ES-I3 (cell line): Measurements from ENCODE around the gene TMC1.
"Not testable (repeated sequence)": the region's sequence is repeated elsewhere in the genome, so short reads cannot be mapped to it uniquely, and the experiment has no call there.

ENCODE experiments used
- H3K36me3 ChIP-seq: 2 replicates; pipeline ENCODE4 v1.6.1; 2013; ENCODE audit warnings: mild to moderate bottlenecking, low read length, control low read depth, moderate library complexity; ENCODE audit not compliant: insufficient read depth
- H3K4me1 ChIP-seq: 2 replicates; pipeline ENCODE4 v1.6.1; 2013; ENCODE audit warnings: mild to moderate bottlenecking, control low read depth, low read length; ENCODE audit not compliant: insufficient read depth
- H3K9ac ChIP-seq: 2 replicates; pipeline ENCODE4 v1.6.1; 2013; ENCODE audit warnings: low read depth, mild to moderate bottlenecking, low read length, moderate library complexity
- H3K9me3 ChIP-seq: 2 replicates; pipeline ENCODE4 v1.6.1; 2013; ENCODE audit warnings: mild to moderate bottlenecking, low read length, moderate library complexity; ENCODE audit not compliant: control insufficient read depth, insufficient read depth

TMC1 gene

GRCh38 chr9:72786948-72787347 is 265.5 kb downstream of the TMC1 start:
- no peaks in the 10 kb centered on the region for H3K9me3 ChIP-seq
- no peaks in the 10 kb centered on the region for H3K36me3 ChIP-seq
- H3K4me1 ChIP-seq, result no peaks in the 10 kb centered on the region
- no peak overlapping the region for H3K9ac ChIP-seq

DNA sequence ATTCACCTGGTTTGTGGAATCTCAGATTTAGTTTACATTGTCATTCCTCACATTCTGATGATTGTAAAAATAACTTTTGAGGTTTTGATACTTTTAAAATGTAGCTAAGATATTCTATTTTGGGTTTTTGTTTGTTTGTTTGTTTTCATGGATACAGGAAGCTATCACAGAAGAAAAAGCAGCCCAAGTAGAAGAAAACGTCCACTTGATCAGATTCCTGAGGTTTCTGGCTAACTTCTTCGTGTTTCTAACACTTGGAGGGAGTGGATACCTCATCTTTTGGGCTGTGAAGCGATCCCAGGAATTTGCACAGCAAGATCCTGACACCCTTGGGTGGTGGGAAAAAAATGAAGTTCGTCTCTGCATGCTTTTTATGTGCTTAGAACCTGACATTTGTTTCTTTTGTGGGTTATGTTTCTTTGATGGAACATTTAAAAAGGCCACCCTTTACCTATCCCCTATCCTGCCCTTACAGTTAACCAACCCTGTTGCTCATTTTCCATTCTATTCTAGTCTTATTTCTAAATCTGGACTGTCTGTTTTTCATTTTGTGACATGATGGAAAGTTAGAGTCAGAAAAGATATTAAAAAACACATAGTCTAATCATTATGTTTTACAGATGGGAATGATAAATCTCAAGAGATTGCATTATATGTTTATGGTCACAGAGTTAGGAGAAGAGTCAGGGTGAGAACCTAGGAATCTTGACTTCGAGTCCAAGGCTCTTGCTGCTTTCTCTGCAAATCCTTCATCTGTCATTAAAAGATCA is 267.7 kb downstream of the TMC1 start:
- Histone ChIP-seq H3K9me3 (no peaks in the 10 kb centered on the region), H3K36me3 (no peaks in the 10 kb centered on the region), H3K4me1 (no peaks in the 10 kb centered on the region), H3K9ac (no peak overlapping the region)

GRCh38 chr9:72789885-72790284 is 268.5 kb downstream of the TMC1 start:
- Histone ChIP-seq H3K9ac (no peak overlapping the region), H3K9me3 (no peaks in the 10 kb centered on the region), H3K36me3 (no peaks in the 10 kb centered on the region)

DNA sequence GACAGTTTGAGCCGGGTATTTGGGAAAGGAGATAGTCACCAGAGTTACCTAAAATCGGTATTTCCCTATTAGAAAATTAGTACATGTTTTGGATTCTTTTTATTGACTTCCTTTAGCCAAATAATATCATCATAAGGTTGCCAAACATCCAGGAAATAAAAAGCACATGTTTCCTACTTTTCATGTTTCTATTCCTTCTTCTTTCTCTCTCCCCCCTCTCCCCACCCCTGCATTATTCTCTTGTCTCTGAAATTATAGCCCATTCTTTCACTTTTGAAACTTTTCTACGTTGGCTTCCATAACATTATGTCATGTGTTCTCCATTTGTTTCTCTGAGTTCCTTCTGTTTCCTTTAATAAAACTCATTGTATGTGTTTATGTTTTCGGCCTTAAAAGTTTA is 269.6 kb downstream of the TMC1 start:
- no peaks in the 10 kb centered on the region for H3K4me1 ChIP-seq
- H3K9me3 ChIP-seq, result no peaks in the 10 kb centered on the region
- H3K36me3 ChIP-seq, result no peaks in the 10 kb centered on the region
- no peak overlapping the region for H3K9ac ChIP-seq

More at GRCh38 chr9:72789885-72790284, 268.5 kb downstream of the TMC1 start:
- no peaks in the 10 kb centered on the region for H3K4me1 ChIP-seq

DNA sequence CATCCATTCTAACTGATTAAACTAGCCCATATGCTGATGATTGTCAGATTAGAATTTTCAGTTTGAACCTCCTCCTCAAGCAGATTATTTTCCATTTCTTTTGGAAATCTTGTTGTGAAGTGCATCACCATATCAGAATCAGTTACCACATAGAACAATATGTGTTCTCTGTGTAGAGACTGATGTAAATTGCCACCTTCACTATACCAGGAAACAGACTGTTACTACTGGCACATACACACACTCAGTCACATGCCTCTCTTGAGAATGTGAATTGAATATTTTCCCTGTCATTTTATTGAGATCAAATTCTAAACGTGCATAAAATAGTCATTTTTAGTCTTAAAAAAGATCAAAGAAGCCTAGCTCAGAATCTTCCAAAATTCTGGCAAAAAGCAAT is 270.0 kb downstream of the TMC1 start:
- no peaks in the 10 kb centered on the region for H3K9me3 ChIP-seq
- no peak overlapping the region for H3K9ac ChIP-seq
- H3K4me1 ChIP-seq, result no peaks in the 10 kb centered on the region
- no peaks in the 10 kb centered on the region for H3K36me3 ChIP-seq

DNA sequence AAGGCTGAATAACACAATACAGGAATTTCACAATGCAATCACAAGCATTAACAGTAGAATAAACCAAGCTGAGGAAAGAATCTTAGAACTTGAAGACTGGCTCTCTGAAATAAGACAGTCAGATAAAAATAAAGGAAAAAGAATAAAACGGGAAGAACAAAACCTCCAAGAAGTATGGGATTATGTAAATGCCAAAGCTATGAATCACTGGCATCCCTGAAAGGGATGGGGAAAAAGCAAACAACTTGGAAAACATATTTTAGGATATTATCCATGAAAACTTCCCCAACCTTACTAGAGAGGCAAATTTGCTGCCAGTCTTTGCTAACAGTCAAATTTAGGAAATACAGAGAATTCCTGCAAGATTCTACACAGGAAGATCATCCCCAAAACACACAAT is 273.5 kb downstream of the TMC1 start:
- Histone ChIP-seq H3K4me1 (no peaks in the 10 kb centered on the region), H3K36me3 (no peaks in the 10 kb centered on the region), H3K9me3 (0 out of 2 replicates have a peak, but pooled peaks cover 6% of the 10 kb centered on the region), H3K9ac (no peak overlapping the region)

- peaks cover 6% of the 10 kb centered on the region; the same call in 1 of the 2 replicates for H3K9me3 ChIP-seq
- H3K36me3 ChIP-seq, result no peaks in the 10 kb centered on the region
- H3K9ac ChIP-seq, result no peak overlapping the region
- H3K4me1 ChIP-seq, result no peaks in the 10 kb centered on the region
Observed at GRCh38 chr9:72800328-72800994, 279.1 kb downstream of the TMC1 start.

DNA sequence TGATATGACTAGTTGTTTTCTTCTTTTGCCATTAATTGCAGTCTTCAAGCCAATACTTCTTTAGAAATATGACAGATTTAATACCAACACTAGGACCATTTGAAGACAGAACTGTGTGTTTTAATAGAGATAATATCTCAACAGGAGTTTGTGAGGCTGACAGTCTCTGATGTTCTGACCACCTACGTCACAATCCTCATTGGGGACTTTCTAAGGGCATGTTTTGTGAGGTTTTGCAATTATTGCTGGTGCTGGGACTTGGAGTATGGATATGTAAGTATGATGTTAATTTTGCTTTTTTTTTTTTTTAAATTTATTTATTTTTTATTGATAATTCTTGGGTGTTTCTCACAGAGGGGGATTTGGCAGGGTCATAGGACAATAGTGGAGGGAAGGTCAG is 283.8 kb downstream of the TMC1 start:
- Histone ChIP-seq H3K9me3 (no peaks in the 10 kb centered on the region; the same call in 1 of the 2 replicates), H3K4me1 (no peaks in the 10 kb centered on the region)

GRCh38 chr9:72806313-72806809 is 285.0 kb downstream of the TMC1 start:
- not testable (repeated sequence) for H3K36me3 ChIP-seq, H3K9me3 ChIP-seq, H3K4me1 ChIP-seq, H3K9ac ChIP-seq

More for the DNA sequence above, 283.8 kb downstream of the TMC1 start:
- no peaks in the 10 kb centered on the region for H3K36me3 ChIP-seq
- H3K9ac ChIP-seq, result no peak overlapping the region

DNA sequence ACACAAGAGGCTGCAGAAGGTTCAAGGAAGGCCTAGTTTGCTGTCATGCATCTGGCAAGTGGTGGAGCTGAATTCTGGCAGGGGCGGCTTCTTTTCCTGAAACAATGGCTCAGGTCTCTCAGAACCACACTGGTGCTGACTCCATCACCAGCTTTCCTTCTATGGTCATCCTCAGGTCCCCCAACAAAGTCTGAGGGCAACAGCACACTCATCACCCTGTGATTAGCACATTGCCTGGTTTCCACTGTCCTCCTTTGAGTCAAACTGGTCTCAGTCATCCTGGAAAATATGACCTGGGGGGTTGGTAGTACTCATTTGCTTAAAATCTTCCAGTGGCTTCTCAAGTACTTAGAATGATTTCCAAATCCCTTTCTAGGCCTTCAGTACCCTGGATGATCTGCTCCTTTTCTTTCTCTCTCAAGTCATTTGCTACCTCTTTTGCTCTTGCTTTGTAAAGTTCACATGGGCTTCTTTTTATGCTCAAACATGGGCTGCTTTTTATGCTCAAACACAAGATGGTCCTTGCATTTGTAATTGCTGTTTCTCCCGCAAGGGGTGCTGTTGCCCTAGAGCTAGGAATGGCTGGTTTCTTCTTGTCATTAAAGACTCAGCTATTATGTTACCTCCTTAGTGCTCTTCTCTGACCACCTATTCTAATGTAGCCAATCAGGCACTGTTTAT is 286.5 kb downstream of the TMC1 start:
- no peaks in the 10 kb centered on the region for H3K4me1 ChIP-seq
- no peaks in the 10 kb centered on the region for H3K36me3 ChIP-seq
- no peak overlapping the region for H3K9ac ChIP-seq
- no peaks in the 10 kb centered on the region; the same call in 1 of the 2 replicates for H3K9me3 ChIP-seq

- H3K9ac ChIP-seq, result no peak overlapping the region
- H3K9me3 ChIP-seq, result no peaks in the 10 kb centered on the region; the same call in 1 of the 2 replicates
- H3K36me3 ChIP-seq, result no peaks in the 10 kb centered on the region
- H3K4me1 ChIP-seq, result no peaks in the 10 kb centered on the region
Observed at GRCh38 chr9:72808446-72808768, 287.0 kb downstream of the TMC1 start.

DNA sequence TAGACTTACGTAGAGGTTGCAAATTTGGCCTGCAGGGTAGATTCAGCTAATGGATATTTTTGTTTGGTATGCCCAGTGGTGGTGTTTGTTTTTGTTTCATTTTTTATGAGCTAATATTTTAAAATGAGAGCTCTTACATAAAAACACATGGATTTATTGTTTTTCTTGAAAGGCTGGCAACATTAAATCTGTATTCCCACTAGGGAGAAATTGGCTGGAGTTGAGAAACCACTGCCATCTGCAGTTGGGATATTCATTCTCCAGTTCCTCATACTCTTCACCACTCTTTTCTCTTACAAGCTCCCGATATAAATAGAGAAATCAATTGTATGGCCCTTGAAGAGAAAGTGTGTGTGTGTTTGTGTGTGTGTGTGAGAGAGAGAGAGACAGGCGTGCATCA is 288.2 kb downstream of the TMC1 start:
- Histone ChIP-seq H3K4me1 (no peaks in the 10 kb centered on the region), H3K9me3 (no peaks in the 10 kb centered on the region; the same call in 1 of the 2 replicates), H3K9ac (no peak overlapping the region), H3K36me3 (no peaks in the 10 kb centered on the region)

DNA sequence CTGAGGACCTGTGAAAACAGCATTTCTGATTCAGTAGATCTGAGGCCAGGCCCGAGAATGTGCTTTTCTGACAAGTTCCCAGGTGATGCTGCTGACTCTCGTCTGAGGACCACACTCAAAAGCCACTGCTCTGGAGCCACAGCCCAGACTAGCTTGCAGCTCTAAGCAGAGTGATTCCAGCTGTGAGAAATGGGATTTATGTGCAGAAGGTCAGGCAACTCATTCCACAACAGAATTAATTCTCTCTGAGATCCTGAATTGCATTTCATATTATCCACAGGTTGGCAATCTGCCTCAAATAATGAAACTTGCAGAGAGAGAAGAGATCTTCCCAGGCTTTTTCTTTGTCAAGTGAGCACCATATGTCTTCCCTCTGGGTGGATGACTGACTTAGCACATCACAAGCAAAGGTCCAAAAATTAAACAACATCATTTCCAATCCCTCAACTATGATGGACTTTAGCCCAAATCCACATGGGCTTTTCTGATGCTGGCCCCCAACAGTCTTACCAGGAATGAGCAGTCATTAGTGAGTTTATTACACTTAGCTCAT is 291.2 kb downstream of the TMC1 start:
- H3K9ac ChIP-seq, result no peak overlapping the region
- H3K4me1 ChIP-seq, result no peaks in the 10 kb centered on the region
- no peaks in the 10 kb centered on the region for H3K9me3 ChIP-seq
- no peaks in the 10 kb centered on the region for H3K36me3 ChIP-seq

GRCh38 chr9:72813544-72813943 is 292.1 kb downstream of the TMC1 start:
- no peaks in the 10 kb centered on the region for H3K36me3 ChIP-seq
- no peaks in the 10 kb centered on the region for H3K9me3 ChIP-seq
- no peaks in the 10 kb centered on the region for H3K4me1 ChIP-seq
- no peak overlapping the region for H3K9ac ChIP-seq
